ENCODE data around the gene ACSL3.

- TF ChIP-seq CTCF (conservative IDR thresholded peaks at IDR 0.05; ENCODE audit: low read depth, low read length) (no peak), EZH2 (IDR thresholded peaks at IDR 0.05; ENCODE audit: low read length, unreplicated experiment) (no peak), EZH2phosphoT487 (IDR thresholded peaks at IDR 0.05; ENCODE audit: borderline replicate concordance, low read length) (no peak)
These were observed 37.1 kb downstream of the ACSL3 start for GRCh38 chr2:222897898-222898297.
